Stimulated activated CD8-positive, alpha-beta memory T cell treated with anti-CD3 and anti-CD28 coated beads, Interleukin-15, amount 100 ng/mL, for 24 hours (primary cell): ENCODE measurements around the gene NECTIN2.
"Not testable (repeated sequence)": the region's sequence is repeated elsewhere in the genome, so short reads cannot be mapped to it uniquely, and the experiment has no call there.

Experiments used
- DNase-seq: peaks from one replicate; pipeline ENCODE4 v3.0.0-alpha.2; 2020; ENCODE audit warnings: low read depth

NECTIN2 gene

DNA sequence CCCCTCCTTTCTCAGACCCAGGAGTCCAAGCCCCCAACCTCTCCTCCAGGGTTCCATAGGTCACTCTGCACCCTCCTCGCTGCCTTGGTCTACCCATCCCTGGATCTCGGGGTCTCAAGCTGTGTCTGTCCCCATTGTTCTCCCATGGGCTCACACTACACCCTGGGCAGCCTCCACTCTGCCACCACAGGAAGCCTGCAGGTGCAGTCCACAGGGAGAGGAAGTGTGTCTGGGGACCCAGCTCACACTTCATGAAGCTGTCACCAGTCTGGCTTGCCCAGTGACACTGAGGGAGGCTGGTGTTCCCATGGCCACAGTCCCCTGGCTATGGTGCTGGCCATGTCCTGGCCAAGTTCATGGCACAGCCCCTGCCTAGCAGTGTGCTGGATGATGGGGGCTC, 5.3 kb downstream of the NECTIN2 start:
- no peak for DNase-seq

DNA sequence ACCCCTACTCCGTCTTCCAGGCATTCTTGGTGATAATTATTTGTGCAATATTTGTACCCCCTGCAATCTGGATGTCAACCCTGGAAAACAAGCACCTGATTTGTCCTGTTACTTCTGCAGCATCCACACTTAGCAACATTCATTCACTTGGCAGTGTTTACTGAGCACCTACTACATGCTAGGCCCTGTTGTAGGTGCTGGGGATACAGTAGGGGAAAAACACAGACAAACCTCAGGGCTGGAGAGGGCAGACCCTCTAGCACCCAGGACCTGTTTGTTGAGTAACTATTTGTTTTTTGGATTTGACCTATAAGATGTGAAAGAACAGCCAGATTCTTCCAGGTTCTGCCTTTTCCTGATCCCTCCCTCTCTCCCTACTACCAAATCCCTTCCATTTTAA, 9.5 kb downstream of the NECTIN2 start:
- no peak for DNase-seq

DNA sequence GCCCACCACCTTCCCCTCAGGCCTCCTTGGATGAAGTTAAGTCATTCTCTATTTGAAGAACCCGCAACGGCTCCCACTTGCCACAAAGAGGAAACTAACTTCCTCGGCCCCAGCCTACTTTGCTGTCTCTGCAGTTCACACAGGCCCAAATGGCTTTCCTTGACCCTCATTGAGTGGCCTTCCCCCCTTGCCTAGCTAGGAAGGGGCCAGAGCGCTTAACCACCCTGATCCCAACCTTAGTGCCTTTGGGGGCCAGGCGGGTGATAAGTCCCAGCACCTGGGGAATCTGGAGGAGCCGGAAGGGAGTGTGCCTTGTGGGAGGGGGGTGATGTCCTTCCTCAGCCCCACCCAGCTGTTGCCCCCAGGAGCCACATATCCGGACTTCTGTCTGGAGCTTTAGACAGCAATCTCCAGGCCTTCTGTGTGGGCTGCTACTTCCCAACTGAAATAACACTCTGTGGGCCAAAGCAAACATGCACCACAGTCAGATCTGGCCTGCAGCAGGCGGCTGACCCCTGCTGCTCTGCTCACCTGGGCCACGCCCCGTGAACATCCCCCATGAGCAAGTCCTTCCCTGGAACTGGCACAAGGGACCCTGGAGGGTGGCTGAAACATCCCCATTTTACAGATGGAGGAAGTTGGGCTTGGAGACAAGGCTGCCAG, 10.5 kb downstream of the NECTIN2 start:
- DNase-seq, result no peak

DNA sequence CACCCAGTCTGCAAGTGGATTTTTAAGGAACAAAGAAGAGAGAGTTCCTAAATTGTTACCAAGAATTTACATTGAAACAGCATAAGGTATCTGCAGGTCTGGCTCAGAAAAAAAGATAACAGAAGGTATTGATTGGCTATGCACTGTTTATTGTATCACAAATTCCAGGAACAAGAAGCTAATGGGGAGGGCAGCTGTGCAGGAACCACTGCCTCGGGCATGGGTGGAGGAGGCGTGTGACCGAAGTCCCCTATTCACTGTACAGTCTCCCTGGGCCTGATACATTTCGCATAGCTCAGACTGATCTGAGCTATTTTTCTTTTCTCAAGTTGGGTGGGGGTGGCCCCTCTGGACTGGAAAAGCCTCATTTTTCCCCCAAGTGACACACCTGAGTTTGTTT, 11.7 kb downstream of the NECTIN2 start:
- DNase-seq, result no peak

DNA sequence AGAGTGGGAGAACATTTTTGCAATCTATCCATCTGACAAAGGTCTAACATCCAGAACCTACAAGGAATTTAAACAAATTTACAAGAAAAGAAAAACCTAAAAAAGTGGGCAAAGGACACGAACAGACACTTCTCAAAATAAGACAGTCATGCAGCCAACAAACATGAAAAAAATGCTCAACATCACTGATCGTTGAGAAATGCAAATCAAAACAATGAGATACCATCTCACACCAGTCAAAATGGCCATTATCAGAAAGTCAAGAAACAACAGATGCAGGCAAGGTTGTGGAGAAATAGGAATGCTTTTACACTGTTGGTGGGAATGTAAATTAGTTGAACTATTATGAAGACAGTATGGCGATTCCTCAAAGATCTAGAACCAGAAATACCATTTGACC, 15.5 kb downstream of the NECTIN2 start:
- DNase-seq, result not testable (repeated sequence)

DNA sequence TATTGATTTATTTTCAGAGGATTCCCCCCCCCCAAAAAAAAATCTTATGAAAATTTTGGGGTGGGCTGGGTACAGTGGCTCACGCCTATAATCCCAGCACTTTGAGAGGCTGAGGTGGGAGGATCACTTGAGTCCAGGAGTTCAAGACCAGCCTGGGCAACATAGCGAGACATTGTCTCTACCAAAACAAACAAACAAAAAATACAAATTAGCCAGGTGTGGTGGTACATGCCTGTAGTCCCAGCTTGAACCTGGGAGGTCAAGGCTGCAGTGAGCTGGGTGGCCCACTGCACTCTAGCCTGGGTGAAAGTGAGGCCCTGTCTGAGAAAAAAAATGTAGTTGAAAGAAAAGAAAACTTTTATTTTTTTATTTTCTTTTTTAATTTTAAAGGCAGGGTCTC, 17.9 kb downstream of the NECTIN2 start:
- no peak for DNase-seq

DNA sequence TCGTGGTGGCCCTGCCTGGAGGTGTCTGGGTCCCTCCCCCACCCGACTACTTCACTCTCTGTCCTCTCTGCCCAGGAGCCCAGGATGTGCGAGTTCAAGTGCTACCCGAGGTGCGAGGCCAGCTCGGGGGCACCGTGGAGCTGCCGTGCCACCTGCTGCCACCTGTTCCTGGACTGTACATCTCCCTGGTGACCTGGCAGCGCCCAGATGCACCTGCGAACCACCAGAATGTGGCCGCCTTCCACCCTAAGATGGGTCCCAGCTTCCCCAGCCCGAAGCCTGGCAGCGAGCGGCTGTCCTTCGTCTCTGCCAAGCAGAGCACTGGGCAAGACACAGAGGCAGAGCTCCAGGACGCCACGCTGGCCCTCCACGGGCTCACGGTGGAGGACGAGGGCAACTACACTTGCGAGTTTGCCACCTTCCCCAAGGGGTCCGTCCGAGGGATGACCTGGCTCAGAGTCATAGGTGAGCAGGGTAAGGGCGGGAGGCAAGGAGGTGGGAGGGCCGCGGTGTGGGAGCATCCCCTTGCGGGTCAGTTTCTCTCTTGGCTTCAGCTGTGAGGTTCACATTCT, 19.2 kb downstream of the NECTIN2 start:
- no peak for DNase-seq

DNA sequence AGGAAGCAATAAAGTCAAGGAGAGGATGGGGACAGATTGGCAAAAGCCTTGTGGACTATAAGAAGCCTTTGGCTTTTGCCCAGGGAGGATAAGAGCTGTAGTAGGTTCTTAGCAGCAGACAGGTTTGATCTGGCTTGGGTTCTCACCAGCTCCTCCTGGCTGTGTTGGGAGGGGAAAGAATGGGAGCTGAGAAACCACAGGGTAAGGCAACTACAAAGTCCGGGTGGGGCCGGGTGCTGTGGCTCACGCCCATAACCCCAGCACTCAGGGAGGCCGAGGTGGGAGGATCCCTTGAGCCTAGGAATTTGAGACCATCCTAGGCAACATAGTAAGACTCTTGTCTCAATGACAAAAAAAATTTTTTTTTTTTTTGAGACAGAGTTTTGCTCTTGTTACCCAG, 20.6 kb downstream of the NECTIN2 start:
- DNase-seq, result no peak

DNA sequence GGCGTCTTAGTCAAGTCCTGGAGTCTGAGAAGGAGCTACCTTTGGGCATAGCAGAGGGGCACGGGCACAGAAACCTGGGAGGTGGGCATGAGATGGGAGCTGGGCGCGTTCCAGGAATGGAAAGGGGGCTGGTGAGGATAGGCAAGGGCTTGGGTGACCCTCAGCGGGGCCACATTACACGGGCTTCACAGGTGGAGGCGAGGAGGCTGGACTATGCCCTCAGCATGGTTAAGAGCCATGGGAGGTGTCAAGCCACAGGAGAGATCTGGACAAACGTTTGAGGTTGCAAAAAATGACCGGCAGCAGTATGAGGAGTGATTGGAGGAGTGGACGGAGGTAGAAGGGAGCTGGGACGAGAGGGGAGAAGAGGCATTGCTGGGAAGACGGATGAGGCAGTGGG, 21.5 kb downstream of the NECTIN2 start:
- DNase-seq, result no peak

DNA sequence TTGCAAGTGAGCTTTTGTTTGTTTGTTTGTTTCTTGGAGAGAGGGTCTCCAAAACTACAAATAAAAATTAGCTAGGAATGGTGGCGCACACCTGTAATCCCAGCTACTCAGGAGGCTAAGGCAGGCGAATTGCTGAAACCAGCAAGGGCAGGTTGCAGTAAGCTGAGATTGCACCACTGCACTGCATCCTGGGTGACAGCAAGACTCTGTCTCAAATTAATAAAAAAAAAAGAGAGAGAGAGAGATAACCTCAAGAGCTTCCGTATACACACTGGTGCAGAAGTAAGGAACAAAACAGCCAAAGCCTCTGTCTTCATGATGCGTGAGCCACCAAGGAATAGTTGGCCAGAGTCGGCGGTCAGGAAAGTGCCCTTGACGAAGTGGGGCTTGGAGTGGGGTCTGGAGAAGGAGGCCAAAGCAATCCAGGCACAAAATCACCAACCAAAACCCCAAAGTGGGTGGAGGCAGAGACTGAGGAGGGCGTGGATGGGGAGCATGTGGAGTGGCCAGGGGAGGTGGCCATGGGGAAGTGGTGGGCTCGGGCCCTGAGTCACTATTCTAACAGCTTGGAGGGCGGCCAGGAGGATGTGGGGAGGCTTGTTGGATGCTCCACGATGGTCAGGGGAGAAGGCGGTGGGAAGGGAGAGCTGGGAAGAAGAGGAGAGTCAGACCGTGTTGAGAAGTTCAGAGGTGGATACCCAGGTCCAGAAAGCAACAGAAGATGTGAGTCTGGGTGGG, 23.8 kb downstream of the NECTIN2 start:
- no peak for DNase-seq

DNA sequence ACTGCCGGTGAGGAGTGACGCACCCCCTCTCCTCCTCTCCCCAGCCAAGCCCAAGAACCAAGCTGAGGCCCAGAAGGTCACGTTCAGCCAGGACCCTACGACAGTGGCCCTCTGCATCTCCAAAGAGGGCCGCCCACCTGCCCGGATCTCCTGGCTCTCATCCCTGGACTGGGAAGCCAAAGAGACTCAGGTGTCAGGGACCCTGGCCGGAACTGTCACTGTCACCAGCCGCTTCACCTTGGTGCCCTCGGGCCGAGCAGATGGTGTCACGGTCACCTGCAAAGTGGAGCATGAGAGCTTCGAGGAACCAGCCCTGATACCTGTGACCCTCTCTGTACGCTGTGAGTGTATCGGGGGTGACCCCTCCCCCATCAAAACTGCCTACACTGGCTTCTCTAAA, 25.7 kb downstream of the NECTIN2 start:
- no peak for DNase-seq

DNA sequence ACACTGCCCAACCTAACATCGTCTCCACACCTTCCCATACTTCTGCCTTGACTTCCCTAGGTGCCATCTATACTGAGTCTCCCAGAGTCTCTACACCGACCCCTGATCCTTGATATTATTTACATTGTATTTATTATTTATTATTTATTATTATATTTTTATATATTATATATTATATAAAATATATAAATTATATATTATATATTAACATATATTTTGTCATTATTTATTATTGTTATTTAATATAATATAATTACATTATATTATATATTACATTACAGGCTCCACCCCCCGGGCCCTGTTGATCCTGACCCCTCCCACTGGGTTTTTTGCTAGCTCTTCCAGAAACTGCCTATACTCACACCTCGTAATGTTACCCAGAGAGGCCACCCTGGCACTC, 26.6 kb downstream of the NECTIN2 start:
- DNase-seq, result no peak

DNA sequence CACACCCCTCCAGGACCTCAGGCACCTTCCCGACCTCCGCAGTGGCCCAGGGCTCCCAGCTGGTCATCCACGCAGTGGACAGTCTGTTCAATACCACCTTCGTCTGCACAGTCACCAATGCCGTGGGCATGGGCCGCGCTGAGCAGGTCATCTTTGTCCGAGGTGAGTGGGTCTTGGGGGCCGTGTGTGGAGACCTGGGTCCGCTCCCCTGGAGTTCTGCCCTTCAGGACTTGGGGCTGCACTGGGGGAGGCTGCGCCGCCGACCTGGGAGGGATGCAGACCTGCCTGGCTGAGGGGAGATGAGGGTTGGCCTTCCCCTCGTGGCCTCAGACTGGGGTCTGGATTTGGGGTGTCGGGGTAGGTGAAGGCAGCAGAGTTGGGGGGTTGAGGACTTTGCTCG, 28.2 kb downstream of the NECTIN2 start:
- no peak for DNase-seq

DNA sequence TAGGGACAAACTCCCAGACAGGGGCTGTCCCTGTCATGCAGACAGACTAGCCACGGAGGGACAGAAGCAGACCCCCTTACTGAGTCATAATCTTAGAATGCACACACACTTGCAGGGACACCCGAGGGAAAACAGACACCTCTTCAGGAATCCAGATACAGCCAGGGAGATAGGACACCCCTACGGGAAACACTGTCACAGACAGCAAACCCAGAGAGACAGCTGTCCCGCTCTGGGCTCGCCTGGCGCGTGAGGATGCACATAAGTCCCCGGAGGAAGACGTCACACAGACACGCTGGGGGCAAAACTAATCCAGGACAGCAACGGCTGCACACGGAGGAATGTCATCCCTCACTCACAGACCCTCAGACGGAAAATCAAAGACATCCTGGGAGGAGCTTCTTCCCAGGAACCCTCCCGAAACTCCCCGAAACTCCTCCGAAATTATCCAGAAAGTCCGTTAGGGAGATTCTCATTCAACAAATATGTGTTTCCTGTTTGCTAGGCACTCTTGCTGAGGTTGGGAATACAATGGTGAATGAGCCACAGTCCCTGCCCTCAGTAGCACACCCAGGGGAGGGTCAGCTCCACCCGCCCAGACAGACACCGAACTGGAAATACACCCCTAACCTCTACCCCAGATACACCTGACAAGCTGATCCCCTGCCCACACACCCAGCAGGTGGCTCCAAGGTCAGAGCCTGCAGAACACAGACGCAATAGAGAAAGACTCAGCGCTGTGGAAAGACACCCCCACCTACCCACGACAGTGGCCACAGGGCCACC, 29.8 kb downstream of the NECTIN2 start:
- no peak for DNase-seq

DNA sequence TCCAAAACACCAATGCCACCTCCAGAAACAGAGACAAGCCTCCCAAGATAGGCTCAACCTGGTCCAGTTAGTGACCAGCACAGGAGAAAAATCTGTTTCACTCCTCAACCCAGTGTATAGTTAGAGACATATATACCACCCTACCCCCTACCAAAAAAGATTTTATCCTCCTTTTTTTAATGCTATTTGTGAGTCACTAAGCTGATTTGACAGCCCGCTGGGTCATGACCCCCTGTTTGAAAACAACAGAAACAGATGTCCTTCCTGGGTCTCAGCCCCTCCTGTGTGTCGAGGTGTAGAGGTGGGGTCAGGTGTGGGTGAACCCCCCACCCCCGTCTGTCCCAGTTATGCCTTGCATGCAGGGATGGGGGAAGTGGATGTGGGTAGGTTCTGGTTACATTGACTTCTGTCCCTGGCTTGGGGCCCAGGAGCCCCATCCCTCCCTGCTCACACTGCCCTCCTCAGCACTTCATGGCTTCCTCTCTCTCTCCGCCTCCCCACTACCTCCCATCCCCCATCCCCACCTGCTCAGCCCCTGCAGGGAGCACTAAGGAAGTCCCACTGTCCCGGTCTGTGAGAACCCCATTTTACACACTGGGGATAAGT, 30.9 kb downstream of the NECTIN2 start:
- no peak for DNase-seq

DNA sequence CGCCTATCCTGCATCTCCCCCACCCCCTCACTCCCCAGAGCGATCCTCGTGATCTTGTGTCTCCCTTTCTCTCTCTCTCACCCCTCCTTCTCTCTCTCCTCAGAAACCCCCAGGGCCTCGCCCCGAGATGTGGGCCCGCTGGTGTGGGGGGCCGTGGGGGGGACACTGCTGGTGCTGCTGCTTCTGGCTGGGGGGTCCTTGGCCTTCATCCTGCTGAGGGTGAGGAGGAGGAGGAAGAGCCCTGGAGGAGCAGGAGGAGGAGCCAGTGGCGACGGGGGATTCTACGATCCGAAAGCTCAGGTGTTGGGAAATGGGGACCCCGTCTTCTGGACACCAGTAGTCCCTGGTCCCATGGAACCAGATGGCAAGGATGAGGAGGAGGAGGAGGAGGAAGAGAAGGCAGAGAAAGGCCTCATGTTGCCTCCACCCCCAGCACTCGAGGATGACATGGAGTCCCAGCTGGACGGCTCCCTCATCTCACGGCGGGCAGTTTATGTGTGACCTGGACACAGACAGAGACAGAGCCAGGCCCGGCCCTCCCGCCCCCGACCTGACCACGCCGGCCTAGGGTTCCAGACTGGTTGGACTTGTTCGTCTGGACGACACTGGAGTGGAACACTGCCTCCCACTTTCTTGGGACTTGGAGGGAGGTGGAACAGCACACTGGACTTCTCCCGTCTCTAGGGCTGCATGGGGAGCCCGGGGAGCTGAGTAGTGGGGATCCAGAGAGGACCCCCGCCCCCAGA, 32.2 kb downstream of the NECTIN2 start:
- no peak for DNase-seq

DNA sequence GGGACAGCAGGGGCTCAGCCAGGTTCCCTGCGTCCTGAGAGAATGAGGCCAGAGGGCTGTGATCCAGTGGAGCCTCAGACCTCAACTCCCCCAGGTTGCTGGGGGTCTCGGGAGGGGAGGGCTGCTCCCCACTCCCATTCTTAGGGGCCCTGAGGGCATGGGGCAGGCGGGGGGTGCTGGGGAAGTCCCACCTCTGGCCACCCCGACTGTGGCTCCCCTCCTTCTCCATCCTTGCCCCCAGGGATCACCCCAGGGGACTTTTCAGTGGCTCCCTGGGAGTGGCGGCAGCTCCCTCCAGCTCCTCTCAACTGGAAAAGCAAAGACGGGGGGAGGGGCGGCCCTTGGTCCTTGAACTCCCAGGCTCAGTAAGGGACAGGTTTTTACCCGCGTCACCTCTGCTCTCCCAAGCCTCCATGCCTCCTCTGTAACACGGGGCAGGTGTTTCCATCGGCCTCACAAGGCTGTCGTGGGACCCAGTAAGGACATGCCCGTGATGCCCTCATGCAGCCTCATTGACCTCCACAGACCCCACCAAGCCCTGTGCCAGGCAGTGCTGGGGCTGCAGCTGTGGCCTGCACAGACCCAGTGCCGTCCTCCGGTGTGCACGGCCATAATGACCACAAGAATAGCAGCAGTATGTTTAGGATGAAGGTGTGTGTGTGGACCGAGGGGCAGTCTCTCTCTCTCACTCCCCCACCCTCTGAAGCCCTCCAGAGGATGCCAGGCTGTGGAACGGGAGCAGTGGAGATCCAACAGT, 33.4 kb downstream of the NECTIN2 start:
- DNase-seq, result no peak

DNA sequence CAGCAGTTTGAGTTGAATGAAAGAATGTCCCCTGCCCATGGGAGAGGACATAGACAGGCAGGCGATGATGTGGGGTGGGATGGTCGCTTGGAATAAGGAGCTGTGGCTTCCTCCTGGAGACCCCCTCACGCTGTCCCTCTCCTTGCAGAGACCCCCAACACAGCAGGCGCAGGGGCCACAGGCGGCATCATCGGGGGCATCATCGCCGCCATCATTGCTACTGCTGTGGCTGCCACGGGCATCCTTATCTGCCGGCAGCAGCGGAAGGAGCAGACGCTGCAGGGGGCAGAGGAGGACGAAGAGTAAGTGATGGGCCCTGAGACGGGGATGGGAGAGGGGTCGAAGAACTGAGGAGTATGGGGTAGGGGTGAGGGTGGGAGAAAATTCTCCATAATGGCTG, 36.0 kb downstream of the NECTIN2 start:
- no peak for DNase-seq

DNA sequence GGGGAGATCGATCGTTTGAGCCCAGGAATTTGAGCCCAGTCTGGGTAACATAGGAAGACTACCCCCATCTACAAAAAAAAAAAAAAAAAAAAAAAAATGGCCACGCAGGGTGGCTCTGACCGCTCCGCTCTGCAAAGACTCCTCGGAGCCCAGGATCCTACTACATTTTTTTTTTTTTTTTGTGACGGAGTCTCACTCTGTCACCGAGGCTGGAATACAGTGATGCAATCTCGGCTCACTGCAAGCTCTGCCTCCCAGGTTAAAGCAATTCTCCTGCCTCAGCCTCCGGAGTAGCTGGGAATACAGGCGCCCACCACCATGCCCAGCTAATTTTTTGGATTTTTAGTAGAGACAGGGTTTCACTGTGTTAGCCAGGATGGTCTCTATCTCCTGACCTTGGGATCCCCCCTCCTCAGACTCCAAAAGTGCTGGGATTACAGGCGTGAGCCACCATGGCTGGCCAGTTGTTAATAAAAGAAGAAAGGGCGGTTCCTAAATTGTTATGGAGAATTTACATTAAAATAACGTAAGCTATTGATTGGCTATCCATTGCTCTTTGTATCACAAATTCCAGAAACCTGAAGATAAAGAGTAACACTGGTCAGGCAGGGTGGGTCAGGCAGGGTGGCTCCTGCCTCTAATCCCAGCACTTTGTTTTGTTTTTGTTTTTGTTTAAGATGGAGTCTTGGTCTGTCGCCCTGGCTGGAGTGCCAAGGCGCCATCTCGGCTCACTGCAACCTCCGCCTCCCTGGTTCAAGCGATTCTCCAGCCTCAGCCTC, 36.7 kb downstream of the NECTIN2 start:
- DNase-seq, result not testable (repeated sequence)

DNA sequence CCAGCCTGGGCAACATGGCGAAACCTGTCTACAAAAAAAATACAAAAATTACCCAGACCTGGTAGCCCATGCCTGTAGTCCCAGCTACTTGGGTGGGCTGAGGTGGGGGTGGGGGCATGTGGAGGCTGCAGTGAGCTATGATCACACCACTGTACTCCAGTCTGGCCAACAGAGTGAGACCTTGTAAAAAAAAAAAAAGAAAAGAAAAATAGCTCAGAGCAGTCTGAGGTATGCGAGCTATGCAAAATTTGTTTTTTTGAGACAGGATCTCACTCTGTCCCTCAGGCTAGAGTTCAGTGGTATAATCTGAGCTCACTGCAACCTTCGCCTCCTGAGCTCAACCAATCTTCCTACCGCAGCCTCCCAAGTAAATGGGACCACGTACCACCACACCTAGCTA, 37.8 kb downstream of the NECTIN2 start:
- no peak for DNase-seq
